ENCODE measurements around the gene LYAR.
A peak's percentile ranks its signal among the peaks of the same experiment; 100 is the strongest.
"Not testable (repeated sequence)": the region's sequence is repeated elsewhere in the genome, so short reads cannot be mapped to it uniquely, and the experiment has no call there.

The LYAR gene

DNA sequence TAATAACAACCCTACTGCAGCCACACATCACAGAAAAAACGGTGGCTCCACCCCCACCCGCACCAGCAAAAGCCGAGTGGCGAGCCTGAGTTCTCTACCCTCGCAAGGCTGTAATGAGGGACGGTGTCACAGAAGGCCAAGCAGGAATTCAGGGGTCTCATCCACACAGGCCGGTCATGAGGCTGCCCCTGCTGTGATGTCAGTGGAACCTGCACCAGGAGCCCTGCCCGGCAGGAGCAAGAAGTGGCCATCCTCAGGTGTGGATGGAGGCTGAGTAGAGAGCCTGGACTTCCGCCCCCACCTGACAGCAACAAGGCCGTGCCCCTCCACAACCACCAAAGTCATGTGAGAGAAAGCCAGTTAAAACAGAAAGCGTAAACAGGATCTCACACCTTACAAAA is 20.6 kb downstream of the LYAR start:
- Histone ChIP-seq H3K4me1 (ENCODE audit: control insufficient read depth, insufficient read depth, low read length, poor library complexity, severe bottlenecking) (no peaks in the 10 kb centered on the region), H3K27ac (ENCODE audit: insufficient read depth, low read length, poor library complexity, severe bottlenecking) (peak overlapping the region; percentile 71), H3K9me3 (ENCODE audit: control insufficient read depth, low read length) (no peaks in the 10 kb centered on the region), H3K27me3 (replicated peaks; ENCODE audit: control insufficient read depth, insufficient read depth, low read length, poor library complexity, severe bottlenecking) (no peaks in the 10 kb centered on the region), H3K4me3 (ENCODE audit: insufficient read depth, low read depth, low read length, poor library complexity, severe bottlenecking) (no peak overlapping the region), H3K36me3 (ENCODE audit: control insufficient read depth, insufficient read depth, low read length) (peaks cover 25% of the 10 kb centered on the region)
- peak; percentile 31 to 43 (median 35) for DNase-seq

DNA sequence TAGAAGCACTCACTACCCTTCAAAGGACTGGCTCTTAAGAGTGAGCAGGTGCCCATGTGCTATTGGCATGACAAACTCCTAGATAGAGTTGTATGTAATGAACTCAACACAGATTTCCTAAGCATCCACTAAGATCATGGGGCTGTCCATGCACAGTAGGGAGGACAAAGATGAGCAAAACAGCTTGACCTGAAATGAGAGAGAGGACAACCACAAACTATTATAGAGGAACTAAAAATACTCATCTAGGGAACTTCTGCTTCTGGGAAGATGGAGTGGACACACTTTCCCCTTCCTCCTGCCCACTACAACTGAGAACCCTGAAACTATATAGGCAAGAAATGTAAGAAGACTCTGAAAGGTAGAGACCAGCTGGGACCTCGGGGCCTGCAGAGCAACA is 21.2 kb downstream of the LYAR start:
- Histone ChIP-seq H3K9me3 (ENCODE audit: control insufficient read depth, low read length) (no peaks in the 10 kb centered on the region), H3K36me3 (ENCODE audit: control insufficient read depth, insufficient read depth, low read length) (peaks cover 24% of the 10 kb centered on the region), H3K4me3 (ENCODE audit: insufficient read depth, low read depth, low read length, poor library complexity, severe bottlenecking) (no peak overlapping the region), H3K27ac (ENCODE audit: insufficient read depth, low read length, poor library complexity, severe bottlenecking) (peak overlapping the region; percentile 71), H3K4me1 (ENCODE audit: control insufficient read depth, insufficient read depth, low read length, poor library complexity, severe bottlenecking) (no peaks in the 10 kb centered on the region), H3K27me3 (replicated peaks; ENCODE audit: control insufficient read depth, insufficient read depth, low read length, poor library complexity, severe bottlenecking) (no peaks in the 10 kb centered on the region)
- DNase-seq: no peak

DNA sequence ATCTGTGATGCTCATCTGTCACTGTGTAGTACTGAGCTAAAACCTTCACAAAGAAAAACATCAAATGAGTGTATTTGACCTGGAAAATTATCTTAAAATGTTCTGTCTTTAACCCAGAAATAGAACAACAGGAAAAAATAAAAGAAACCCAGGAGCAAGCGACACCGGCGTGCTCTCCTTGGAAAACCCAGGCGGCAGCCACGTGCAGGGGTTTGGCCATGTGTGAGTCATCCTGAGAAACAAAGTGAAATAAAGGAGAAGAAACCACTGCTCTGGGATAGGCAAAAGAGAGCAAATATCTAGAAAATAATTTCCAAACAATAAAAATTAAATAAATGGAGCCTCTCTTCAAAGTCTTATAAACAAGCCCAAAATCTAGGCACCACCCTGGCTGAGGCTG is 22.0 kb downstream of the LYAR start:
- no peak overlapping the region for H3K4me3 ChIP-seq (ENCODE audit: insufficient read depth, low read depth, low read length, poor library complexity, severe bottlenecking)
- no peak for DNase-seq
- no peaks in the 10 kb centered on the region for H3K9me3 ChIP-seq (ENCODE audit: control insufficient read depth, low read length)
- no peaks in the 10 kb centered on the region for H3K27me3 ChIP-seq (replicated peaks; ENCODE audit: control insufficient read depth, insufficient read depth, low read length, poor library complexity, severe bottlenecking)
- H3K36me3 ChIP-seq (ENCODE audit: control insufficient read depth, insufficient read depth, low read length): peaks cover 16% of the 10 kb centered on the region
- no peak overlapping the region for H3K27ac ChIP-seq (ENCODE audit: insufficient read depth, low read length, poor library complexity, severe bottlenecking)
- no peaks in the 10 kb centered on the region for H3K4me1 ChIP-seq (ENCODE audit: control insufficient read depth, insufficient read depth, low read length, poor library complexity, severe bottlenecking)

DNA sequence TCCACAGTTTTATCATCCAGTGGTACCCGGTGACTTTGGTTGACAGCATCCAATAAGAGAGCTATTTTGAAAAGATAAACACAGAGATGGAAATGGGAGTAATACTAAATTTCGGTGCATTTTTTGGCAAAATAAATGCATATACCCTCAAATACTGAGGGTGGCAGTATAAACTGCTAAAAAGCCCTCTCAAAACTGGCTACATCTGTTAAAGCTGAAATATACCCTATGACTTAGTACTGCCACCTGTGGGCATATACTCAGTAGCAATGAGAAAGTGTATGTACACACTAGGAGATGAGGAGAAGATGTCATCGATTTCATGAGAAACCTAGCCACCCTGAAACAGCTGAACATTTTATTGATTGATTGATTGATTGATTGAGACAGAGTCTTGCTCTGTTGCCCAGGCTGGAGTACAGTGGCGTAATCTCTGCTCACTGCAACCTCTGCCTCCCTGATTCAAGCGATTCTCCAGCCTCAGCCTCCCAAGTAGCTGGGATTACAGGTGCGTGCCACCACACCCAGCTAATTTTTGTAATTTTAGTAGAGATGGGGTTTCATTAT is 29.7 kb downstream of the LYAR start:
- no peak overlapping the region for H3K4me3 ChIP-seq (ENCODE audit: insufficient read depth, low read depth, low read length, poor library complexity, severe bottlenecking)
- no peak overlapping the region for H3K27ac ChIP-seq (ENCODE audit: insufficient read depth, low read length, poor library complexity, severe bottlenecking)
- no peaks in the 10 kb centered on the region for H3K9me3 ChIP-seq (ENCODE audit: control insufficient read depth, low read length)
- H3K4me1 ChIP-seq (ENCODE audit: control insufficient read depth, insufficient read depth, low read length, poor library complexity, severe bottlenecking): no peaks in the 10 kb centered on the region
- no peak for DNase-seq
- no peaks in the 10 kb centered on the region for H3K27me3 ChIP-seq (replicated peaks; ENCODE audit: control insufficient read depth, insufficient read depth, low read length, poor library complexity, severe bottlenecking)
- no peaks in the 10 kb centered on the region for H3K36me3 ChIP-seq (ENCODE audit: control insufficient read depth, insufficient read depth, low read length)

DNA sequence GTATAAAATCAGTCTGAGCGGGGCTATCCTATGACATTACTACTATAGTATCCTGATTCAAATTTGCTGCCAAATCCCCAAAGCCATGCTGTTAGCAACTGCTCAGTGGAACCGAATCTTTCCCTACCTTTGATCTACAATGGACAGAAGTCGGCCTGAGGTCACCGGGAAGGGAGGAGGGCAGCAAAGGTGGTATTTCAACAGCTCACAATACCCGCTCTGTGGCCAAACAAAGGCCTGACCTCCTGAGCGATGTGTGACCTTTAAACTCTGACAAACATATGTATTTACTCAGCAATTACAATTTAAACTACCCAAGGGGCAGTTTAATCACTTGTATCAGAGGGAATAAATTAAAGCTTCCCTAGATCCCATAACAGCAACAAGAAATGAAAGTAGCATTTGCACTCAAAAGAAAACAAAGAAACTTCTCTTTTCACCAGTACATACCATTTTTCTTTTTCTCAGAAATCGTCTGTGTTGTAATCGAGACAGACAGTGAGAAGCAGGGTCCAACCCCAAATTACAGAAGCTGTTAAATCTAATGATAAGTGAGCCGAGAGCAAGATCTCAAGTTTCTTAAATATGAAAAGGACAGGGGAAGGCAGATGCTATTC is 30.4 kb downstream of the LYAR start:
- no peak for DNase-seq
- no peaks in the 10 kb centered on the region for H3K36me3 ChIP-seq (ENCODE audit: control insufficient read depth, insufficient read depth, low read length)
- no peaks in the 10 kb centered on the region for H3K27me3 ChIP-seq (replicated peaks; ENCODE audit: control insufficient read depth, insufficient read depth, low read length, poor library complexity, severe bottlenecking)
- no peaks in the 10 kb centered on the region for H3K9me3 ChIP-seq (ENCODE audit: control insufficient read depth, low read length)
- no peak overlapping the region for H3K27ac ChIP-seq (ENCODE audit: insufficient read depth, low read length, poor library complexity, severe bottlenecking)
- no peak overlapping the region for H3K4me3 ChIP-seq (ENCODE audit: insufficient read depth, low read depth, low read length, poor library complexity, severe bottlenecking)
- no peaks in the 10 kb centered on the region for H3K4me1 ChIP-seq (ENCODE audit: control insufficient read depth, insufficient read depth, low read length, poor library complexity, severe bottlenecking)

DNA sequence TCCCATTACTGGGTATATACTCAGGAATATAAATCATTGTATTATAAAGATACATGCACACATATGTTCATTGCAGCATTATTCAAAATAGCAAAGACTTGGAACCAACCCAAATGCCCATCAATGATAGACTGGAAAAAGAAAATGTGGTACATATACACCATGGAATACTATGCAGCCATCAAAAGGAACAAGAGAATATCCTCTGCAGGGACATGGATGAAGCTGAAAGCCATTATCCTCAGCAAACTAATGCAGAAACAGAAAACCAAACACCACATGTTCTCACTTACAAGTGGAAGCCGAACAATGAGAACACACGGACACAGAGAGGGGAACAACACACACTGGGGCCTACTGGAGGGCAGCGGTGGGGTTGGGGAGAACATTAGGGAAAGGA is 32.2 kb downstream of the LYAR start:
- not testable (repeated sequence) for H3K4me1 ChIP-seq (ENCODE audit: control insufficient read depth, insufficient read depth, low read length, poor library complexity, severe bottlenecking); H3K9me3 ChIP-seq (ENCODE audit: control insufficient read depth, low read length); H3K27ac ChIP-seq (ENCODE audit: insufficient read depth, low read length, poor library complexity, severe bottlenecking); H3K4me3 ChIP-seq (ENCODE audit: insufficient read depth, low read depth, low read length, poor library complexity, severe bottlenecking); H3K36me3 ChIP-seq (ENCODE audit: control insufficient read depth, insufficient read depth, low read length); H3K27me3 ChIP-seq (replicated peaks; ENCODE audit: control insufficient read depth, insufficient read depth, low read length, poor library complexity, severe bottlenecking); DNase-seq

DNA sequence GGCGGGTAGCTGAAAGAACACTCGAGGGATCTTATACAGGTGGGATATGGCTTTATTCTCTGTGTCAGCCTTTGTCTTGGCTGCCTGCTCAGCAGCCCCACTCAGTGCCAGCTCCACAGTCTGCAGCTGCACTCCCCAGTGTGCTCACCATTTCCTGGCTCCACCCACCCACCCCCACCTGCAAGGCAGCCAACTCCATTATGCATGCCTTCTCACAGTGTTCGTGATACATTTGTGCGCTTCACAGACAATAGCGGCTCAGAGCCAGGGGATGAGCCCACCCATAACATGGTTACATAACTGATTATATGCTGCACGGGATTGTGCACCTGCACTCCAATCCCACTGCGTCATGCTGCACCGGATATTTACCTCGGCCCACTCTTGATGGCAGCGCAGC is 33.2 kb downstream of the LYAR start:
- Histone ChIP-seq H3K4me3 (ENCODE audit: insufficient read depth, low read depth, low read length, poor library complexity, severe bottlenecking) (no peak overlapping the region), H3K27ac (ENCODE audit: insufficient read depth, low read length, poor library complexity, severe bottlenecking) (no peak overlapping the region), H3K4me1 (ENCODE audit: control insufficient read depth, insufficient read depth, low read length, poor library complexity, severe bottlenecking) (no peaks in the 10 kb centered on the region), H3K36me3 (ENCODE audit: control insufficient read depth, insufficient read depth, low read length) (no peaks in the 10 kb centered on the region), H3K27me3 (replicated peaks; ENCODE audit: control insufficient read depth, insufficient read depth, low read length, poor library complexity, severe bottlenecking) (no peaks in the 10 kb centered on the region), H3K9me3 (ENCODE audit: control insufficient read depth, low read length) (no peaks in the 10 kb centered on the region)
- DNase-seq: no peak

DNA sequence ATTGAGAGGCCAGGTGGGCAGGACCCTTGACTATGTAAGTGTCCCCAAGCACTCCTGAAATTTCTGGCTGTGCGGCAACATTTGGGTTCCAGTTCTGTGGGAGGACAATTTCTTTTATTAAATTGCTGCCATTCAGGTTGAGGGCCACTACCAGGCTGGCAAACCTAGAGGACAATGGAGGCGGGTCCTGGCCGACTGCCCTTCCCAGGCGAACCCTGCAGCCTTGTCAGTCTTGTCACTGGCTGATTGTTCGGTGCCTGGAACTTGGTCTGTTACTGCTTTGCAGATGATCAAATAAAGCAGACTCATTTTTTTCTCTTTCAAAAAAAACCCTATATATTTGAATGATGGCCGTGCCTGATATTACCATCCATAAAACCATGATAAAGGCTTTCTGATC is 35.3 kb downstream of the LYAR start:
- Histone ChIP-seq H3K4me1 (ENCODE audit: control insufficient read depth, insufficient read depth, low read length, poor library complexity, severe bottlenecking) (no peaks in the 10 kb centered on the region), H3K9me3 (ENCODE audit: control insufficient read depth, low read length) (no peaks in the 10 kb centered on the region), H3K27ac (ENCODE audit: insufficient read depth, low read length, poor library complexity, severe bottlenecking) (no peak overlapping the region), H3K27me3 (replicated peaks; ENCODE audit: control insufficient read depth, insufficient read depth, low read length, poor library complexity, severe bottlenecking) (no peaks in the 10 kb centered on the region), H3K36me3 (ENCODE audit: control insufficient read depth, insufficient read depth, low read length) (no peaks in the 10 kb centered on the region), H3K4me3 (ENCODE audit: insufficient read depth, low read depth, low read length, poor library complexity, severe bottlenecking) (no peak overlapping the region)
- DNase-seq: no peak

DNA sequence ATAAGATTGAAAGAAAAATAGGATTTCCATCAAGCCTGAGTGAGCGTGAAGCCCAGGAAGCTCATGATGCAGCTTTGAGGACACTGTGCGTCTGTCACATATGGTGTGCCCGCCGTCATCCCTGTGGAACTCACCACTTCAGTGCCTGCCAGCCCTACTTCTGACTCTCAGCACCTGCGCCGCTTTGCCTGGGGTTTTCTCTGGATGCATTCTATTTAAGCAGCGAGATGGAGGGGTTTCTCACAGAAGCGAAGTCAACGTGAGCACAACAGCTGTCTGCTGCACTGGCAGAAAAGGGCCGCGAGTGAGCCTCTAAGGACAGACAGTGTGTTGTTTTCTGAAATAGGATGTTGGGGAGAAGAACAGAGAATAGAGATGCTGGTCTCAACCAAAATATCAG is 35.8 kb downstream of the LYAR start:
- Histone ChIP-seq H3K27me3 (replicated peaks; ENCODE audit: control insufficient read depth, insufficient read depth, low read length, poor library complexity, severe bottlenecking) (no peaks in the 10 kb centered on the region), H3K4me1 (ENCODE audit: control insufficient read depth, insufficient read depth, low read length, poor library complexity, severe bottlenecking) (no peaks in the 10 kb centered on the region), H3K36me3 (ENCODE audit: control insufficient read depth, insufficient read depth, low read length) (no peaks in the 10 kb centered on the region), H3K4me3 (ENCODE audit: insufficient read depth, low read depth, low read length, poor library complexity, severe bottlenecking) (no peak overlapping the region), H3K9me3 (ENCODE audit: control insufficient read depth, low read length) (no peaks in the 10 kb centered on the region), H3K27ac (ENCODE audit: insufficient read depth, low read length, poor library complexity, severe bottlenecking) (no peak overlapping the region)
- no peak for DNase-seq

DNA sequence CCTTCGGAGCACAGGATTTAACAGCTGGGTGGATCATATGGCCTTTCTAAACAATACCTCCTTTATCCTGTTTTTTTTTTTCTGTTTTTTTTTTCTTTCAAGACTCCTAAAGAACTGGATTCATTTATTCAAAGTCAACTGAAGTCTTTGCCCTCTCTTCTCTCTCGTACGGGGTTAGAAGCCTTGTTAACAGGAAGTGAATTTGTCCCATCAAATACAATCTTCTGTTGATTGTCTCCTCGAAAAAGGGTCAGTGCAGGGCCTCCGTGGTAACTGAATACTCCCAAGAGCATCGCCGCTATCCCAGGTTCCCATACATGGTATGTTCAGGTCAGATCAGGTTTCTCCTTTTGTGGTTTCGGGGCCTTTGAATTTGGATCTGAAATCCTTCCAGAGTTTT is 40.1 kb downstream of the LYAR start:
- H3K4me1 ChIP-seq (ENCODE audit: control insufficient read depth, insufficient read depth, low read length, poor library complexity, severe bottlenecking): peaks cover 7% of the 10 kb centered on the region
- H3K9me3 ChIP-seq (ENCODE audit: control insufficient read depth, low read length): no peaks in the 10 kb centered on the region
- H3K36me3 ChIP-seq (ENCODE audit: control insufficient read depth, insufficient read depth, low read length): peaks cover 6% of the 10 kb centered on the region
- DNase-seq: no peak
- H3K27ac ChIP-seq (ENCODE audit: insufficient read depth, low read length, poor library complexity, severe bottlenecking): no peak overlapping the region
- H3K4me3 ChIP-seq (ENCODE audit: insufficient read depth, low read depth, low read length, poor library complexity, severe bottlenecking): no peak overlapping the region
- no peaks in the 10 kb centered on the region for H3K27me3 ChIP-seq (replicated peaks; ENCODE audit: control insufficient read depth, insufficient read depth, low read length, poor library complexity, severe bottlenecking)

Data from effector memory CD4-positive, alpha-beta T cell (primary cell).